Naive thymus-derived CD4-positive, alpha-beta T cell (primary cell): ENCODE measurements around the gene KIF16B. TPM values are rescaled to one million over a fixed set of nuclear protein-coding genes. Genes with fewer than 3 reads are reported as not detected.

Experiments
- ATAC-seq: fragments of 150-1000 bp; cut with Tn5 transposase; 2 replicates; pipeline ENCODE4 v1.10.0; 2021; ENCODE audit warnings: mild to moderate bottlenecking, moderate library complexity
- CTCF ChIA-PET: fragments of 350-600 bp; sonication (Branson Sonifier 250); formaldehyde crosslinking; loops from one replicate; lab custom pipeline; 2021; ENCODE audit warnings: antibody characterized with exemption; lab: Charles Lee
- POLR2A ChIA-PET: fragments of 350-600 bp; sonication (Branson Sonifier 250); formaldehyde crosslinking; loops from one replicate; lab custom pipeline; 2021; ENCODE audit warnings: antibody characterized with exemption, inconsistent platforms; lab: Charles Lee
- DNase-seq, 9 donors: peaks; one replicate each; pipeline versions ENCODE4 v3.0.0 to v3.0.0-alpha.2; 2020 to 2022; ENCODE audit warnings: mixed read lengths in 1 of 9
- H3K27ac ChIP-seq: one replicate; pipeline ENCODE4 v1.7.0; 2013; ENCODE audit warnings: mild to moderate bottlenecking, low read depth, low read length, moderate library complexity
- H3K27me3 ChIP-seq, 2 donors: one replicate each; pipeline ENCODE4 v1.7.0; 2013; ENCODE audit warnings: low read length in 2 of 2, mild to moderate bottlenecking in 2 of 2, moderate library complexity in 2 of 2; ENCODE audit not compliant: control insufficient read depth in 2 of 2, insufficient read depth in 2 of 2
- H3K36me3 ChIP-seq, 3 experiments: 1 replicate in 2 of 3; 2 replicates in 1 of 3; pipeline ENCODE4 v1.7.0; 2013; ENCODE audit warnings: low read length in 3 of 3, mild to moderate bottlenecking in 3 of 3, moderate library complexity in 1 of 3; ENCODE audit not compliant: insufficient read depth in 3 of 3, control insufficient read depth in 2 of 3
- H3K4me1 ChIP-seq, 2 donors: one replicate each; pipeline ENCODE4 v1.7.0; 2013; ENCODE audit warnings: low read length in 2 of 2, mild to moderate bottlenecking in 2 of 2, moderate library complexity in 1 of 2; ENCODE audit not compliant: control insufficient read depth in 2 of 2, insufficient read depth in 2 of 2
- H3K4me3 ChIP-seq: 2 replicates; pipeline ENCODE4 v1.7.0; 2013; ENCODE audit warnings: mild to moderate bottlenecking, low read length
- H3K9me3 ChIP-seq, 3 experiments: 1 replicate in 2 of 3; 2 replicates in 1 of 3; pipeline ENCODE4 v1.7.0; 2013; ENCODE audit warnings: low read length in 3 of 3; ENCODE audit not compliant: control insufficient read depth in 2 of 3
- H3K27ac Mint-ChIP-seq, 9 donors: one replicate each; pipeline ENCODE4 v1.8.0; 2020 to 2022; ENCODE audit warnings: mixed read lengths in 9 of 9, mild to moderate bottlenecking in 8 of 9, moderate library complexity in 5 of 9, inconsistent platforms in 2 of 9
- H3K27me3 Mint-ChIP-seq, 5 donors: one replicate each; pipeline ENCODE4 v1.8.0; 2021 to 2022; ENCODE audit warnings: mixed read lengths in 5 of 5, mild to moderate bottlenecking in 1 of 5
- H3K36me3 Mint-ChIP-seq, 5 donors: one replicate each; pipeline ENCODE4 v1.8.0; 2020 to 2022; ENCODE audit warnings: mixed read lengths in 5 of 5, mild to moderate bottlenecking in 3 of 5, inconsistent platforms in 1 of 5
- H3K4me1 Mint-ChIP-seq, 7 donors: one replicate each; pipeline ENCODE4 v1.8.0; 2020 to 2022; ENCODE audit warnings: mixed read lengths in 7 of 7, mild to moderate bottlenecking in 3 of 7, inconsistent platforms in 1 of 7
- H3K4me3 Mint-ChIP-seq, 10 donors: one replicate each; pipeline ENCODE4 v1.8.0; 2020 to 2022; ENCODE audit warnings: mild to moderate bottlenecking in 10 of 10, mixed read lengths in 10 of 10, moderate library complexity in 6 of 10, inconsistent platforms in 2 of 10
- H3K9me3 Mint-ChIP-seq, 11 donors: one replicate each; pipeline ENCODE4 v1.8.0; 2020 to 2022; ENCODE audit warnings: mixed read lengths in 11 of 11, mild to moderate bottlenecking in 4 of 11, inconsistent platforms in 1 of 11, moderate library complexity in 1 of 11
- intact Hi-C, 2 donors: fragments of 100-400 bp; cut with micrococcal nuclease; formaldehyde crosslinking; loops; one replicate each; pipeline ENCODE4 v1.15.1; 2023
- polyA plus RNA-seq, 2 donors: library from polyadenylated mRNA; unstranded; fragments of 300-500 nt; fragmentation: Illumina TruSeq; gene quantifications; one replicate each; pipeline ENCODE4 v1.2.3, GENCODE V29; 2021
- total RNA-seq, 6 experiments: library from RNA in 5 of 6; stranded (reverse) in 5 of 6; gene quantifications; 1 replicate in 5 of 6; 2 replicates in 1 of 6; pipeline ENCODE4 v1.2.3 and lab custom pipeline; 2021 to 2026

The KIF16B gene
- total and polyA plus RNA-seq, 7 experiments from 2014 or later, result 6.0 to 13.7 (median 10.3) TPM

DNA sequence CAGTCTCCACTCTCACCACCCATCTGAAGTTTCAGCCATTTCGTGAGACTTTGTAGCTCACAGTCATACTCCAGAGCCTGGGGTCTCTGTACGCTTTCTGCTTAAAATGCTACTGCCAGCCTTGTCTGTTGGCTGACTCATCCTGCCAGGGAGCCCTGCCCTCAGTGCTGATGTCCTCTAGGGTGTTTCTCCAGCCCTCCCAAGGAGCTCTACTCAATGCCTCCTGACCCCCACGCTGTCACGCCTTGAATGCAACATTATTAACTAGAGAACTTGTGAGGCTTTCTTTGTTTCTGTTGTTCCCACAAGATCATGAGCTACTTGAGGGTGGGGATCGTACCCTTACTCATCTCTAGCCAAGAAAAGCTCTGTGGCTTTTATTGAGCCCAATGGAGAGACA, 20.1 kb downstream of the KIF16B start:
- no peak overlapping the region for H3K27ac ChIP-seq
- no peaks in the 10 kb centered on the region for H3K9me3 ChIP-seq
- Mint-ChIP-seq H3K36me3 (peaks cover 0 to 30% (median 20%) of the 10 kb centered on the region in 5 donors), H3K27me3 (no peaks in the 10 kb centered on the region), H3K9me3 (peaks cover 0 to 8% (median 4%) of the 10 kb centered on the region in 11 donors), H3K27ac (peak overlapping the region in 1 of 9 donors; percentile 32), H3K4me1 (peaks cover 9 to 40% (median 18%) of the 10 kb centered on the region in 7 donors), H3K4me3 (no peak overlapping the region)
- ChIA-PET POLR2A (no interaction called here), CTCF (no interaction called here)
- H3K4me1 ChIP-seq, result no peaks in the 10 kb centered on the region
- intact Hi-C loops, result no loop called here
- no peak for ATAC-seq
- no peak for DNase-seq
- no peaks in the 10 kb centered on the region for H3K36me3 ChIP-seq
- no peak overlapping the region for H3K4me3 ChIP-seq
- H3K27me3 ChIP-seq, result no peaks in the 10 kb centered on the region

DNA sequence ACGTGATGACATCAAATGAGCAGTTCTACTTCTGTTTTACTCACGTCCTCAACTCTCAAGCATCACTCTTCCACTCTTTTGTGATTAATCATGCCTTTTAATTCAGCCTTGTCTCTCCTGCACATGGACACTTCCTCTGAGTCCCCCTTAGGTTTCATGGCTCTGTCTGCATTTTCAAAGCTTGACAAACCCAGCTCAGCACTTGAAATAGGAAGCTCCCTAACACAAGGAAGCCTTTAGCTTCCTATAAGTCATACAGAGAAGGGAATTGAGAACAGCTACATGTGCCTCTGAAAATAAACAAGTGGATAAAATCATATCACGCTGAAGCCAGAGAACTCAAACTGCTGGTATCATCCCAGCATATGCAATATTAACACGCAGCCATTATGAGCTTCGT, 21.2 kb downstream of the KIF16B start:
- no peaks in the 10 kb centered on the region for H3K27me3 ChIP-seq
- CTCF ChIA-PET, result no interaction called here
- DNase-seq (no peak), ATAC-seq (no peak)
- no peak overlapping the region for H3K4me3 Mint-ChIP-seq
- POLR2A ChIA-PET, result no interaction called here
- intact Hi-C loops, result no loop called here
- no peak overlapping the region for H3K27ac ChIP-seq
- H3K36me3 ChIP-seq, result no peaks in the 10 kb centered on the region
- peaks cover 0 to 27% (median 20%) of the 10 kb centered on the region in 5 donors for H3K36me3 Mint-ChIP-seq
- no peaks in the 10 kb centered on the region for H3K27me3 Mint-ChIP-seq
- H3K9me3 Mint-ChIP-seq, result peaks cover 0 to 8% (median 4%) of the 10 kb centered on the region in 11 donors
- peaks cover 9 to 34% (median 19%) of the 10 kb centered on the region in 7 donors for H3K4me1 Mint-ChIP-seq
- no peaks in the 10 kb centered on the region for H3K9me3 ChIP-seq
- peak overlapping the region in 1 of 9 donors; percentile 78 for H3K27ac Mint-ChIP-seq
- H3K4me1 ChIP-seq, result no peaks in the 10 kb centered on the region
- no peak overlapping the region for H3K4me3 ChIP-seq

DNA sequence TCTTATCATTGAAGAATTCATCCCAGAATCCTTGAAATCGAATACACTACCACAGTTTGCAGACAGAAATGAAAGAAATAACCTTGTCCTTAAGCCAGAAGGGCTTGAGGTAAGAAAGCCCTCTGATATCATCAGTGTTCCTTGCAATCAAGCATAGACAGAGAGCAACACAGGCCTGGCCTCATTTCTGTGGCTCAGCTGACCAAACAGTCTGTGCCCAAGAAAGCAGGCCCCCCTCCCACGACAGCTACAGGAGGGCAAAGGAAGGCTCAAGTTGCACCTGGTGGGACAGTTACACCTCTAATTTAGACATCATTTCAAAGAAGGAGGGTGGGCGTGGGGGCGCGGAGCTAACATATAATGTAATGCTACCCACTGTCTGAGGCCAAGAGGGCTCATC, 21.6 kb downstream of the KIF16B start:
- no peaks in the 10 kb centered on the region for H3K9me3 ChIP-seq
- CTCF ChIA-PET, result no interaction called here
- Mint-ChIP-seq H3K4me3 (no peak overlapping the region), H3K4me1 (peaks cover 9 to 31% (median 17%) of the 10 kb centered on the region in 7 donors), H3K27ac (no peak overlapping the region), H3K36me3 (peaks cover 0 to 28% (median 20%) of the 10 kb centered on the region in 5 donors), H3K27me3 (no peaks in the 10 kb centered on the region), H3K9me3 (peaks cover 0 to 8% (median 4%) of the 10 kb centered on the region in 11 donors)
- H3K4me3 ChIP-seq, result no peak overlapping the region
- ATAC-seq (no peak), DNase-seq (no peak)
- H3K27me3 ChIP-seq, result no peaks in the 10 kb centered on the region
- intact Hi-C loops, result no loop called here
- no peaks in the 10 kb centered on the region for H3K36me3 ChIP-seq
- H3K27ac ChIP-seq, result no peak overlapping the region
- POLR2A ChIA-PET, result no interaction called here
- H3K4me1 ChIP-seq, result no peaks in the 10 kb centered on the region

DNA sequence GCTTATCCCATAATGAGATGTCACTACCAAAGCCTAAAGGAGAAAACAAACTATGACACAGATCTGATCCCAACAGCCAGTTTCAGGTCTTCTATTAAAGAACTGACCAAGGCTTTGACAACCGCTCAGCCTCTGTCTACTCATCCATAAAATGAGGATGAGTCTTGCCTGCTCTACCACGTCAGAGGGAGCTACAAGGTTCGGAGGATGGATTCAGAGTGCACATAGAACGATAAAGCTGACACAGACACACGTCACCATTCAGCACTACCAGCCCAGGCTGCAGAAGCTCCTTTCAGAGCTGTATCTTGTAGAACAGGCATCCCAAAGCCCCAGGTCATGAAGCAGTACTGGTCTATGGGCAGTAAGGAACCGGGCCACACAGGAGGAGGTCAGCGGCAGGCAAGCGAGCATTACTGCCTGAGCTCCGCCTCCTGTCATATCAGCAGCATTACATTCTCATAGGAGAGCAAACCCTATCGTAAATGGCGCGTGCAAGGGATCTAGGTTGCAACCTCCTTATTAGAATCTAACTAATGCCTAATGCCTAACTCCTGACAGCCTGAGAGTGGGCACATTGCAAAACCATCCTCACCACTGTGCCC, 25.1 kb downstream of the KIF16B start:
- POLR2A ChIA-PET, result no interaction called here
- H3K27me3 Mint-ChIP-seq, result no peaks in the 10 kb centered on the region
- intact Hi-C loops, result no loop called here
- no peak for DNase-seq
- H3K27ac Mint-ChIP-seq, result no peak overlapping the region
- H3K4me3 Mint-ChIP-seq, result no peak overlapping the region
- peaks cover 0 to 8% (median 2%) of the 10 kb centered on the region in 11 donors for H3K9me3 Mint-ChIP-seq
- no peaks in the 10 kb centered on the region for H3K27me3 ChIP-seq
- peaks cover 0 to 17% (median 15%) of the 10 kb centered on the region in 5 donors for H3K36me3 Mint-ChIP-seq
- no peaks in the 10 kb centered on the region for H3K36me3 ChIP-seq
- peaks cover 2 to 26% (median 14%) of the 10 kb centered on the region in 7 donors for H3K4me1 Mint-ChIP-seq
- H3K9me3 ChIP-seq, result no peaks in the 10 kb centered on the region
- CTCF ChIA-PET, result no interaction called here
- H3K4me1 ChIP-seq, result no peaks in the 10 kb centered on the region
- H3K4me3 ChIP-seq, result no peak overlapping the region
- no peak for ATAC-seq
- no peak overlapping the region for H3K27ac ChIP-seq

DNA sequence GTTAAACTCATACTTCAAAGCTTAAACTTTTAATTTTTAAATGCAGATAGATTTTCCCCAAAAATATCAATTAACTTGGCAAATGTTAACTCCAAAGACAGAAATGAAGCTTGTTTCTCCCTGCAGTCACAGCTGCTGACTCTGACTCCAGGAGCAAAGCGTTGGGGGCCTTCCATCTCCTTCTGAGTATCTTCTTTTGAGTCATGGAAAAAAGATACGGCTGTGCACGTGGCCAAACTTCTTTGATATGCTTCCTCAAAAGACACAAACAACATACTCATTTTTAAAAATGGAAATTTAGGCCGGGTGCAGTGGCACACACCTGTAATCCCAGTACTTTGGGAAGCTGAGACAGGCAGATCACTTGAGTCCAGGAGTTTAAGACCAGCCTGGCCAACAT, 28.3 kb downstream of the KIF16B start:
- Mint-ChIP-seq H3K36me3 (peaks cover 0 to 13% (median 0%) of the 10 kb centered on the region in 5 donors), H3K4me3 (no peak overlapping the region)

DNA sequence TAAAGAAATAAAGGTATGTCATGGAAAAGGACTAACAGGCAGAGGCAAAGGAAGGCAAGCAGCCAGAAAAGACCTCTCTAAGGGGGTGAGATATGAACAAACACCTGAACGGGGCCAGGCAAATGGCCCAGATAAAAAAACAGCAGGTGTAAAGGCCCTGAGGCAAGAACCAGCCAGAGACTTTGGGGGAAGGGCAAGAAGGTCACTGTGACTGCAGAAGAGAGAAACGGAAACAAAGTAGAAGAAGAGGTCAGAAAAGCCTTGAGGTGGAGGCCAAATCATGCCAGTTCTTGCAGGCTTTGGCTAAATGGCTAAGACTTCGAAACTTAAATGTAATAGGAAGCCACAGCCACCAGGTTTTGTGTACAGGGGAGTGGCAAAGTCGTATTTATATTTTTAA, 30.8 kb downstream of the KIF16B start:
- no peaks in the 10 kb centered on the region for H3K9me3 ChIP-seq
- DNase-seq (no peak), ATAC-seq (no peak)
- Mint-ChIP-seq H3K27me3 (no peaks in the 10 kb centered on the region), H3K4me3 (no peak overlapping the region), H3K9me3 (no peaks in the 10 kb centered on the region), H3K27ac (no peak overlapping the region), H3K36me3 (peaks cover 0 to 26% (median 19%) of the 10 kb centered on the region in 5 donors), H3K4me1 (peaks cover 4 to 36% (median 14%) of the 10 kb centered on the region in 7 donors)
- H3K27me3 ChIP-seq, result no peaks in the 10 kb centered on the region
- no peak overlapping the region for H3K27ac ChIP-seq
- no peaks in the 10 kb centered on the region for H3K4me1 ChIP-seq
- intact Hi-C loops, result no loop called here
- no peaks in the 10 kb centered on the region for H3K36me3 ChIP-seq
- ChIA-PET CTCF (no interaction called here), POLR2A (no interaction called here)
- H3K4me3 ChIP-seq, result no peak overlapping the region

More for the DNA sequence above, 28.3 kb downstream of the KIF16B start:
- H3K36me3 ChIP-seq, result no peaks in the 10 kb centered on the region
- H3K27me3 ChIP-seq, result no peaks in the 10 kb centered on the region
- H3K27ac ChIP-seq, result no peak overlapping the region
- no peak overlapping the region for H3K4me3 ChIP-seq
- H3K9me3 ChIP-seq, result no peaks in the 10 kb centered on the region
- H3K9me3 Mint-ChIP-seq, result no peaks in the 10 kb centered on the region
- H3K4me1 ChIP-seq, result no peaks in the 10 kb centered on the region
- ATAC-seq, result no peak
- no peak overlapping the region for H3K27ac Mint-ChIP-seq
- CTCF ChIA-PET, result no interaction called here
- H3K4me1 Mint-ChIP-seq, result peaks cover 1 to 32% (median 11%) of the 10 kb centered on the region in 7 donors
- no peaks in the 10 kb centered on the region for H3K27me3 Mint-ChIP-seq
- intact Hi-C loops, result no loop called here
- POLR2A ChIA-PET, result no interaction called here
- DNase-seq, result no peak

DNA sequence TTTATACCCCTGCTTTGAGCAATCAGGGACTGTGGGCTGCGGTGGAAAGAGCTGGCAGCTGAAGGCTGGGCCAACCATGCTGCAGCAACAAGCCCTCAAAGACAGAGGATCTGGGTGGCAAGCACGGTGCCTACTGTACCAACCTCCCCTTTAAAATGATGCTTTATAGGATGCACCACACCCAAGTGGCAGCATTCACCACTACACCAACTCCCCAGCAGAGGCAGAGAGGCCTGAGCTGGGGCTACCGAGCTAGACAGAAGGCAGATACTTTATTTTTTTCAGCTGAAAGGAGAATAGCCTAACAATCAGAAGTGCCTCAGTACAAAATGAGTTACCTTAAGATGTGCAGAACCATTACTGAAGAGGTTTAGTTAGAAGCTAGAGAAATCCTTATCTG, 31.4 kb downstream of the KIF16B start:
- no peak overlapping the region for H3K27ac Mint-ChIP-seq
- no peaks in the 10 kb centered on the region for H3K27me3 Mint-ChIP-seq
- H3K4me3 Mint-ChIP-seq, result no peak overlapping the region
- no peak for DNase-seq
- intact Hi-C loops, result no loop called here
- POLR2A ChIA-PET, result no interaction called here
- Histone ChIP-seq H3K27ac (no peak overlapping the region), H3K4me1 (no peaks in the 10 kb centered on the region), H3K4me3 (no peak overlapping the region), H3K36me3 (no peaks in the 10 kb centered on the region), H3K9me3 (no peaks in the 10 kb centered on the region), H3K27me3 (no peaks in the 10 kb centered on the region)
- H3K4me1 Mint-ChIP-seq, result peaks cover 4 to 41% (median 8%) of the 10 kb centered on the region in 7 donors
- H3K36me3 Mint-ChIP-seq, result peaks cover 0 to 23% (median 19%) of the 10 kb centered on the region in 5 donors
- no peaks in the 10 kb centered on the region for H3K9me3 Mint-ChIP-seq
- CTCF ChIA-PET, result no interaction called here
- ATAC-seq, result no peak
